GM10847 (cell line): Measurements from ENCODE around the gene ANKRD37.

Experiments
- POLR2A ChIP-seq: IDR thresholded peaks from 2 replicates; pipeline ENCODE4 v1.6.1; 2011; ENCODE audit not compliant: insufficient read length; ENCODE audit errors: extremely low read depth

The ANKRD37 gene

DNA sequence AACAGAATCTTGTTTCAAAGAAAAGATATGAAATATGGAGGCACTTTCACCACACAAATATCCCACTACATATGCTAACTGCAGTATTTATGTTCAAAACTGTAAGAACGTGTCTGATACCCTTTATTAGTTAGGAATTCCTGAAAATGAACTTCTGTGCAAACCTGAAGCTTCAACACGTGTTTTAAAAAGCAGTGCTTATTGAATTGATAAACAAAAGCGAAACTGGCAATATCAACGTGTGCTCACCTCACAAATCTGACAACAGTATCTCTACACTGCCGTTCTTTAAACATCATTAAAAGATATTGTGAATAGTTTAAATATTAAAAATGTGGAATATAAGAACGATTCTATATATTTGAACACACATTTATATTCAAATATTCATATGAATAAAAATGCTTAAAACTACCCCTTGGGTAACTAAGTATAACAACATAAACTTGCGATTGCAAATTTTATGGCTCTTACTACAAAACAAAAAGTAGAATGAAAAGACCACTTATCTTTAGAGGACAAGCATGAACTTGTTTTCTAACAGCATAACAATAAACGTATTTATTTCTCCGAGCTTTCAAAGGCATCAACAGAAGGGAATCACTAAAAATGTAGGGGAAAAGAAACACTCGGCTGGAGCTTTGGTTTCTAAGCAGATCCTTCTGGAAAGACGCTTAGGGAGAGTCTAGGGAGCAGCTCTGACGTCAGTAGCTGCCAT, 1.2 kb upstream of the ANKRD37 start, which contains the start of gene LRP2BP:
LRP2BP (minus strand) TSS at position 687 of the 718 bp plus-strand sequence. CDS start 17,738 bp downstream, outside the sequence.
- TF ChIP-seq POLR2A, result no peak

DNA sequence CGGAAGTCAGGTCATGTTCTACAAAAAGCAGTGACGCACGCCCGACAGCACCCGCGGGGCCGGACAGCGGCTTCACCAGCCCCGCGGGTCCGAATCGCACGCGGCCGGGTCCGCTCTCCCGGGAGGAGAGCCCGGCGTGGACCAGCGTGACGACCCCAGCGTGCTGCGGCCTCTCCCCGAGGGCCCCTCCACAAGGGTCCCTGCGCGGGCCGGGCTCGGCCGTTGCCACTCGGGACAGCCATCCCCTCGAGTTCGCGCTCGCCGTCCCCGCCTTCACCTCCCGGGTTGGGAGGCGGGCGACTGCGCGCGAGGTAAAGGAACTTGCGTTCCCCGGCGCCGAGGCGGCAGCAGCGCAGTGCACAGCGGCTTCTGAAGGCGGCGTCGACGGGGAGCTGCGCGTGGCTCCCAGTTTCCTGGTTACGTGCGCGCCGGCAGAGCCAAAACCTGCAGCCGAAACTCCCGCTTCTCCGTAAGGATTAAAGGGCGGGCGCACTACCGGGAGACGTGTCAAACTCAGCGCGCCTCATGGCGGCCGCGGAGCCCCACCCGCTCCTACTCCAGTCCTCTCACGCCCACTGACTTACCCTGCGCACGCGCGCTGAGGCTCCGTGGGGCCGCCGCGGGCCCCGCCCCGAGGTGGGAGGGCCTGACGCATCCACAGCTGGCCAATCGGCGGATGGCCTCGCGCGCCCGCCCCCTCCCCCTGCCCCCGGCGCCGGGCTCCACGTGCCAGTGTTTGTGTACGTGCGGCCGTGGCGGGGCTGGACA, 501 bp upstream of the ANKRD37 start:
- TF ChIP-seq POLR2A, result peak; percentile 53

GRCh38 chr4:185398618-185399017, 2.0 kb downstream of the ANKRD37 start:
- TF ChIP-seq POLR2A, result no peak

DNA sequence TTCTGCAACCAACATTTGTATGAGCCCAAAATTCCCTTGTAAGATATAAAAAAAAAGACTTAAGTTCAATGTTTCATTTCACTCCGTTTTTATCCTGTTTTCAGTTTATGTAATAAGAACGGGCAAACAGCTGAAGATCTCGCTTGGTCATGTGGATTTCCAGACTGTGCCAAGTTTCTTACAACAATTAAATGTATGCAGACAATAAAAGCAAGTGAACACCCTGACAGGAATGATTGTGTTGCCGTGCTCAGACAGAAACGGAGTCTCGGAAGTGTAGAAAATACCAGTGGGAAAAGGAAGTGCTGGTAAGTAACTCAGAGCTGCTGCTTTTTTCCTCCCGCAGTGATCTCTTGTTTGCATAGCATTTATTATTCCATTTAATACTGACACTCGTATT, 2.8 kb downstream of the ANKRD37 start:
- TF ChIP-seq POLR2A, result no peak

- TF ChIP-seq POLR2A, result no peak
Observed at GRCh38 chr4:185404031-185404430, 7.4 kb downstream of the ANKRD37 start.

DNA sequence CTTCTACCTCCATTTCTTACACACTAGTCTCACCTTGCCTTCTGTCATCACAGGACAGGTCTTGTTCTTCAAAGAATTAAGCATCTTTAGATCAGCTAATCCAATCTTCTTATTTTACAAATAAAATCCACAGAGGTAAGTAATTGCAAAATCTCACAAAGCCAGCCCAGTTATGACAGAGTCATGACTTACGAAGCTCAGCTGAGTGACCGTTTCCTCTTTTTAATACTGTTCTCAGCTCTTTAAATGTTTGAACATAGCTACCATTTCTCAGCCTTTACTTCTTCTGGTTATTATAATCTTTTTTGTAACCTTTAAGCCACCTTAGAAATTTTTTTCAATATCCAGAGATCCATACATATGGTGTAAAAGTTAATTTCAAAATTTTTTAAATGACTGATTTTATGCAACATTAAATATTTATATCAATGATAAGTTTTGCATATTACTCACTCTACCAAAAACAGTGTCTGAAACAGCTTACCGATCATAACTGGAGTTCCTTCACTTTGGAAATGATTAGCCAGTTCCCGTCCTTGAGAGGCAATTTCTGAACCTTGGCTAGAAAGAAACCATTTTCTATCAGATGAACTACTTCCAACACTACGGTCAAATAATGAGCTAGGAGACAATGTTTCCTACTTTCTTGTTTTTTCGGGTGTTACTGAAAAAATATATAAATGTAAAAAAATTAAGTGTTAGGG, 8.8 kb downstream of the ANKRD37 start:
- no peak for TF ChIP-seq POLR2A

- no peak for TF ChIP-seq POLR2A
Observed at GRCh38 chr4:185408432-185408831, 11.8 kb downstream of the ANKRD37 start.

DNA sequence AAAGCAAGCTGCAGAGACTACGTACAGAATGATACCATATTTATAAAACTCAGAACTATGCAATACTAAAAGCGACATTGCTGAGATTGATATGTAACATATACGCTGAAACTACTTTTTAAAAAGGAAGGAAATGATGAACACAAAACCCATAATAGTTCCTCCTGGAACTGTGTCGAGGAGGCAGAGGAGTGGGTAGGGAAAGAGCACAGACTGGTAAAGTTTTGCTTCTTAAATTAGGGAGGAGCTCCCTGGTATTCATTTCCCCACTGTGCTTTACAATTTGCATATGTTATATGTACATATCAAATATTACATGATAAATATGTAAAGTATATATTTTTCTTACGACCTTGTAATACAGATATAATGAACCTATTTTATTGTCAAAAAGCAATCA, 15.2 kb downstream of the ANKRD37 start:
- no peak for TF ChIP-seq POLR2A

DNA sequence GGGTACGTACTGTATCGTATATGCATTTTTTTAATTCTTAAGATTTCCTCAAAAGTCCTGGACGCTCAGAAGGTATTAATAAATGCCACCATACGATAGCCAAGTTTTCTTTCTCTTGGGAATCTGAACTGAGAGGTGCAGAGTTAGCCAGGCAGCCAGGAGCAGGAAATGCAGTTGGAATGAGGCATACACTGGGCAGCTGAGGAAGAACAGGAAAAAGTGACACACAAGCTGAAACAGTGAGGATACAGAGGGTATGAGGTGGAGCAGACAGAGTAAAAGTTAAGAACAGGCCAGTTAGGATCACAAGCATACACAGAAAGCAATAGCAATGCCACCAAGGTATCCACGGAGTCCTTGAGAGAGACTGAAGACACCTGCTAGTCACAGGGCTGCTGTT, 15.8 kb downstream of the ANKRD37 start:
- no peak for TF ChIP-seq POLR2A

- TF ChIP-seq POLR2A, result no peak
Observed at GRCh38 chr4:185416955-185417354, 20.3 kb downstream of the ANKRD37 start.

DNA sequence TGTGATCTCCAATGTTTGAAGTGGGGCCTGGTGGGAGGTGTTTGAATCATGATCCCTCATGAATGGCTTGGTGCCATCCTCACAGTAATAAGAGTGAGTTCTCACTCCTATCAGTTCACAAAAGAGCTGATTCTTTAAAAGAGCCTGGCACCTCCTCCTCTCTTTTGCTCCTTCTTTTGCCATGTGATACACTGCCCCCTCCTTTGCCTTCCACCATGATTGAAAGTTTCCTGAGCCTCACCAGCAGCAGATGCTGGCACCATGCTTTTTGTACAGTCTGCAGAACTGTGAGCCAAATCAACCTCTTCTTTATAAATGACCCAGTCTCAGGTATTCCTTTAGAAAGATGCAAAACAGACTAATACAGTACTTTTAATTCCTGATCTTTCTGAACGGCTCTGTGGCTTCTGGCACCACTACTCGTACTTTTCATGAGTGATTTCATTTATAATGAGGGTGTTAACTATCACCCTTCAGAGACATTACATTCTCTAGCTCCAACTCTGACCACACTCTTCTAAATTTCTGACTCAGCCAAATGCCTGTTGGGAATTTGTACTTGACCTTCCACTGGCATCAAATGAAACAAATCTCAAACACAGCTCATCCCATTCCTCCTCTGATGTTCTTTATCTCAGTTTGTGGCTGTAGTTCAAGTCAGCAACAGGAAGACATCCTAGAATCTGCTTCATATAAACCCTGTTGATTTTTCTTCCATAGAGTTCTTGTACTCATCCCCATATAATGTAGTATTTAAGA, 24.9 kb downstream of the ANKRD37 start:
- TF ChIP-seq POLR2A, result no peak

GRCh38 chr4:185424905-185425646, 28.4 kb downstream of the ANKRD37 start:
- no peak for TF ChIP-seq POLR2A

DNA sequence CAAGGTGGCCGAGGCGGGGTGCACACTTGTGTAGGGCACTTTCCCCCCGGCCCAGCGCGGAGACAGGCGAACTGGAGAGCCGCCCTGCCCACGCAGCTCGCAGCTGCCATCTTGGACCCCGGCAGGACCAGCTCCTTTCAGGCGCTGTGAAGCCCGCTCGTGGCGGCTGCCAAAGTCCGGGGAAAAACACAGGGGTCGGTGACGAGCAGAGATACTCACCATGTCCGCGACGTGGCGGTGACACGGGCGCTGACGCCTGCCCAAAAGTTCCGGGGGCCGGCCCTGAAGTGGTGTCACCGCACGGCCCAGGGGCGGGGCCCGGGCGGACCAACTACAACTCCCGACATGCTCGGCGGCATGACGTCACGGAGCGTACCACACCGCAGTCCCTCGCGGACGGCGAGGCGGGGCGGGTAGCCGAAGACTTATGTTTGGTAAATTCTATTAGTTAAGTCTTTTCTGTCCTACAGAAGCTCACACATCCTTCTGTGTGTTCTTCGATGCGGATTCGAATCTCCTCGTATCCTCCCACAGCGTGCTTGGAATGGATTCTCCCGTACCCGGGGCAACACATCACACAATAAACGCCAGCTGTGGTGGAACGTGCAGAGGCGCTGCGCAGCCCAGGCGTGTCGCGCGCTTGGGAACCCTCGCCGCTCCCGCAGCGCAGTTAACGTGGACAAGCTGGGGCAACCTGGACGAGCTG, 29.2 kb downstream of the ANKRD37 start, which contains the start of gene UFSP2:
UFSP2 (minus strand) TSS at position 318 of the 706 bp plus-strand sequence; CDS start at position 222, 96 bp downstream.
- peak; percentile 45 for TF ChIP-seq POLR2A

- no peak for TF ChIP-seq POLR2A
Observed at GRCh38 chr4:185426960-185427688, 30.5 kb downstream of the ANKRD37 start.
